K562 (cell line): ENCODE data around the gene MCC. TPM values are rescaled to one million over a fixed set of nuclear protein-coding genes. Genes with fewer than 3 reads are reported as not detected.

Experiments
- ATAC-seq: fragments of 200-7000 bp; cut with Tn5 transposase; 3 replicates; pipeline ENCODE4 v1.9.1; 2020; ENCODE audit warnings: moderate library complexity
- BruUV-seq: library from RNA; stranded (reverse); fragments of 400-500 nt; replicated peaks from 2 replicates; lab custom pipeline; 2021; lab: Mats Ljungman, UMichigan
- CTCF ChIA-PET: fragments of 300-600 bp; formaldehyde crosslinking; extraction: SDS; loops from one replicate; lab custom pipeline; 2021; ENCODE audit warnings: low intra/inter-chr PET ratio; lab: Yijun Ruan, JAX
- POLR2A ChIA-PET: fragments of 300-600, 350-650 bp; sonication (Branson Sonifier 250); formaldehyde crosslinking; extraction: SDS; loops from one replicate; lab custom pipeline; 2021; ENCODE audit warnings: antibody characterized with exemption, inconsistent platforms; lab: Yijun Ruan, JAX
- DNase-seq, 4 experiments: peaks; one replicate each; pipeline versions ENCODE4 v3.0.0 to v3.0.0-alpha.2; 2011 to 2018; ENCODE audit warnings: low spot score in 3 of 4, mixed read lengths in 3 of 4; ENCODE audit errors: extremely low read depth in 1 of 4
- FAIRE-seq: peaks from 2 replicates; lab custom pipeline; 2011; peaks lifted over from hg19 to GRCh38; lab: Jason Lieb, UNC
- H2AFZ ChIP-seq: 2 replicates; pipeline ENCODE4 v1.6.0; 2011; ENCODE audit warnings: low read depth, low read length, control low read depth, inconsistent platforms
- H3K27ac ChIP-seq: fragments of 200-600 bp; 3 replicates; pipeline ENCODE4 v1.8.0; 2011; ENCODE audit warnings: low read depth, mild to moderate bottlenecking, control low read depth, inconsistent platforms, low read length, moderate library complexity, mixed read lengths; ENCODE audit errors: extremely low read depth
- H3K27me3 ChIP-seq, 2 experiments: fragments of 300-600 bp in 1 of 2; 2 replicates in 1 of 2; 3 replicates in 1 of 2; pipeline versions ENCODE4 v1.6.0 to v1.8.0; 2011; ENCODE audit warnings: inconsistent platforms in 2 of 2, low read length in 2 of 2, mild to moderate bottlenecking in 1 of 2, mixed read lengths in 1 of 2, moderate library complexity in 1 of 2; ENCODE audit not compliant: control insufficient read depth in 2 of 2, insufficient read depth in 2 of 2
- H3K36me3 ChIP-seq: fragments of 300-600 bp; 3 replicates; pipeline ENCODE4 v1.8.0; 2011; ENCODE audit warnings: mild to moderate bottlenecking, low read length, inconsistent platforms; ENCODE audit not compliant: control insufficient read depth, insufficient read depth
- H3K4me1 ChIP-seq, 2 experiments: fragments of 200-600 bp in 1 of 2; replicated peaks in 1 of 2; 2 replicates in 1 of 2; 3 replicates in 1 of 2; pipeline versions ENCODE4 v1.5.1 to v1.8.0; 2011; ENCODE audit warnings: inconsistent platforms in 2 of 2, low read length in 2 of 2, mild to moderate bottlenecking in 1 of 2, mixed read lengths in 1 of 2, moderate library complexity in 1 of 2; ENCODE audit not compliant: control insufficient read depth in 2 of 2, insufficient read depth in 2 of 2
- H3K4me2 ChIP-seq: 2 replicates; pipeline ENCODE4 v1.6.1; 2011; ENCODE audit warnings: low read length, control low read depth, inconsistent platforms, mixed read lengths; ENCODE audit not compliant: insufficient read depth
- H3K4me3 ChIP-seq: fragments of 200-600 bp; sonication (generic), shearing (Covaris generic); 2 replicates; pipeline ENCODE4 v1.5.1; 2016; ENCODE audit warnings: control low read depth, inconsistent platforms
- H3K79me2 ChIP-seq: fragments of 200-600 bp; 3 replicates; pipeline ENCODE4 v1.8.0; 2011; ENCODE audit warnings: low read length, inconsistent platforms; ENCODE audit not compliant: control insufficient read depth, insufficient read depth
- H3K9ac ChIP-seq, 2 experiments: 2 replicates each; pipeline versions ENCODE4 v1.6.0 to v1.6.1; 2011; ENCODE audit warnings: low read depth in 2 of 2, low read length in 2 of 2, control low read depth in 1 of 2, inconsistent platforms in 1 of 2, mild to moderate bottlenecking in 1 of 2, mixed read lengths in 1 of 2; ENCODE audit not compliant: insufficient read depth in 1 of 2
- H3K9me1 ChIP-seq: one replicate; pipeline ENCODE4 v1.6.0; 2011; ENCODE audit warnings: inconsistent platforms, mild to moderate bottlenecking, low read length, moderate library complexity; ENCODE audit not compliant: control insufficient read depth, insufficient read depth
- H3K9me3 ChIP-seq: replicated peaks from 2 replicates; pipeline ENCODE4 v1.5.1; 2011; ENCODE audit warnings: low read depth, low read length, inconsistent platforms; ENCODE audit not compliant: control insufficient read depth, insufficient read depth
- H4K20me1 ChIP-seq: replicated peaks from 2 replicates; pipeline ENCODE4 v1.6.1; 2011; ENCODE audit warnings: low read length, inconsistent platforms, mixed read lengths; ENCODE audit not compliant: control insufficient read depth, insufficient read depth
- BRCA1 ChIP-seq, 2 experiments: fragments of 450-650 bp in 1 of 2; sonication (generic) in 1 of 2; formaldehyde crosslinking in 1 of 2; IDR thresholded peaks; 2 replicates each; pipeline versions ENCODE4 v1.5.0 to v1.6.1; 2017 to 2020; ENCODE audit warnings: mild to moderate bottlenecking in 1 of 2, missing genetic modification reagents in 1 of 2
- CREB3L1 ChIP-seq: fragments of 450-650 bp; IDR thresholded peaks from 2 replicates; pipeline ENCODE4 v1.6.1; 2014; ENCODE audit warnings: low read depth, mild to moderate bottlenecking, moderate library complexity, borderline replicate concordance
- FOS ChIP-seq: IDR thresholded peaks from 3 replicates; pipeline ENCODE4 v1.6.1; 2011; ENCODE audit not compliant: insufficient read length; ENCODE audit errors: extremely low read depth
- FUS ChIP-seq: fragments of 200-400 bp; formaldehyde crosslinking; optimal IDR thresholded peaks from 2 replicates; pipeline ENCODE3; 2017; ENCODE audit warnings: low read depth, low read length
- GABPB1 ChIP-seq: sonication (generic); formaldehyde crosslinking; IDR thresholded peaks from 2 replicates; pipeline ENCODE4 v1.8.0; 2022; ENCODE audit warnings: mild to moderate bottlenecking, missing genetic modification reagents
- GMEB1 ChIP-seq: fragments of 250-450 bp; sonication (Bioruptor Pico); IDR thresholded peaks from 2 replicates; pipeline ENCODE4 v1.4.0; 2020; ENCODE audit warnings: mild to moderate bottlenecking
- GTF2A2 ChIP-seq: IDR thresholded peaks from 2 replicates; pipeline ENCODE4 v1.6.1; 2016; ENCODE audit warnings: mild to moderate bottlenecking, missing genetic modification characterization, missing compliant biosample characterization
- KLF6 ChIP-seq: fragments of 250-450 bp; sonication (Bioruptor Pico); IDR thresholded peaks from 2 replicates; pipeline ENCODE4 v1.4.0; 2020; ENCODE audit warnings: mild to moderate bottlenecking, moderate library complexity, borderline replicate concordance
- NBN ChIP-seq: fragments of 450-650 bp; IDR thresholded peaks from 2 replicates; pipeline ENCODE4 v1.6.1; 2016; ENCODE audit warnings: low read depth, mild to moderate bottlenecking
- NCOA6 ChIP-seq: fragments of 450-650 bp; IDR thresholded peaks from 2 replicates; pipeline ENCODE4 v1.6.1; 2017; ENCODE audit warnings: mild to moderate bottlenecking
- PTBP1 ChIP-seq: fragments of 200-400 bp; formaldehyde crosslinking; IDR thresholded peaks from 2 replicates; pipeline ENCODE4 v1.6.1; 2017; ENCODE audit warnings: low read depth, low read length
- RHOXF2B ChIP-seq: fragments of 250-450 bp; sonication (Bioruptor Pico); conservative IDR thresholded peaks from 2 replicates; pipeline ENCODE4 v1.5.1; 2021
- SMARCC2 ChIP-seq: fragments of 450-650 bp; IDR thresholded peaks from 2 replicates; pipeline ENCODE4 v1.6.1; 2017; ENCODE audit warnings: antibody characterized with exemption, moderate library complexity, mild to moderate bottlenecking, low read depth
- SNAPC5 ChIP-seq: fragments of 250-450 bp; sonication (Bioruptor Pico); IDR thresholded peaks from 2 replicates; pipeline ENCODE4 v1.8.0; 2021; ENCODE audit warnings: moderate library complexity, mild to moderate bottlenecking, inconsistent platforms
- ZNF121 ChIP-seq: sonication (generic); formaldehyde crosslinking; conservative IDR thresholded peaks from 2 replicates; pipeline ENCODE4 v1.8.0; 2022; ENCODE audit warnings: missing genetic modification reagents
- ZNF133 ChIP-seq: fragments of 250-450 bp; sonication (Bioruptor Pico); IDR thresholded peaks from 2 replicates; pipeline ENCODE4 v1.4.0; 2020; ENCODE audit warnings: mild to moderate bottlenecking
- ZNF76 ChIP-seq: fragments of 250-450 bp; sonication (Bioruptor Pico); IDR thresholded peaks from 2 replicates; pipeline ENCODE4 v1.4.0; 2020; ENCODE audit warnings: mild to moderate bottlenecking, moderate library complexity, borderline replicate concordance
- WGBS: fragments of 100-300 bp; shearing (Covaris generic); methylation state at CpG from one replicate; pipeline ENCODE4 v1.1.6; 2016; ENCODE audit warnings: low coverage, mixed read lengths; ENCODE audit not compliant: insufficient coverage; ENCODE audit errors: missing lambda C conversion rate; 5-methylcytosine and 5-hydroxymethylcytosine counted together
- in situ Hi-C: fragments of 300-500 bp; cut with MboI; formaldehyde crosslinking; loops from 4 replicates; pipeline ENCODE4 v1.15.0; 2018; ENCODE audit warnings: inconsistent platforms, mixed read lengths
- intact Hi-C: fragments of 100-400 bp; cut with micrococcal nuclease; formaldehyde crosslinking; loops from 2 replicates; pipeline ENCODE4 v1.14.2; 2022
- polyA plus RNA-seq, 8 experiments: library from polyadenylated mRNA; depleted of rRNA in 4 of 8; stranded (reverse) in 5 of 8; unstranded in 3 of 8; fragments of >200 nt; fragmentation: Nextera tagmentation in 2 of 8; fragmentation: Illumina TruSeq in 1 of 8; extraction: Ambion mirVana in 2 of 8; extraction: Trizol in 1 of 8; gene quantifications; 2 replicates each; pipeline versions ENCODE4 v1.2.1 to v1.2.3, GENCODE V29; 2011 to 2014; ENCODE audit warnings: inconsistent platforms in 1 of 8, missing spikeins in 1 of 8
- total RNA-seq, 7 experiments: library from RNA; depleted of rRNA in 6 of 7; stranded (reverse); fragments of >200 nt in 6 of 7; fragmentation: Illumina TruSeq in 2 of 7; extraction: Trizol in 2 of 7; gene quantifications; 2 replicates each; pipeline versions ENCODE4 v1.2.1 to v1.2.3, GENCODE V29; 2011 to 2021; ENCODE audit warnings: low replicate concordance in 1 of 7
- TF ChIP-seq, protein P1 (sequence below), 2 experiments: fragments of 200-800 bp in 1 of 2; sonication (Bioruptor generic) in 1 of 2; sonication (generic) in 1 of 2; formaldehyde crosslinking in 1 of 2; IDR thresholded peaks in 1 of 2; conservative IDR thresholded peaks in 1 of 2; 2 replicates each; pipeline versions ENCODE4 v1.5.0 to v1.6.1; 2016 to 2020; ENCODE audit warnings: missing compliant biosample characterization in 1 of 2, missing genetic modification characterization in 1 of 2, missing genetic modification reagents in 1 of 2

Gene MCC
- total and polyA plus RNA-seq, 9 of the 15 experiments (the other 6 are each of a cell fraction or from before 2014, with no cell fraction given) = 0.04 to 0.24 (median 0.06) TPM; not detected in 1

GRCh38 chr5:113520429-113520828 lies 32.2 kb upstream of the MCC start (continued):
- no peak for TF ChIP-seq CREB3L1
- TF ChIP-seq, protein P1, sequence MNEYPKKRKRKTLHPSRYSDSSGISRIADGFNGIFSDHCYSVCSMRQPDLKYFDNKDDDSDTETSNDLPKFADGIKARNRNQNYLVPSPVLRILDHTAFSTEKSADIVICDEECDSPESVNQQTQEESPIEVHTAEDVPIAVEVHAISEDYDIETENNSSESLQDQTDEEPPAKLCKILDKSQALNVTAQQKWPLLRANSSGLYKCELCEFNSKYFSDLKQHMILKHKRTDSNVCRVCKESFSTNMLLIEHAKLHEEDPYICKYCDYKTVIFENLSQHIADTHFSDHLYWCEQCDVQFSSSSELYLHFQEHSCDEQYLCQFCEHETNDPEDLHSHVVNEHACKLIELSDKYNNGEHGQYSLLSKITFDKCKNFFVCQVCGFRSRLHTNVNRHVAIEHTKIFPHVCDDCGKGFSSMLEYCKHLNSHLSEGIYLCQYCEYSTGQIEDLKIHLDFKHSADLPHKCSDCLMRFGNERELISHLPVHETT (CRISPR knock-in tag; conservative IDR thresholded peaks at IDR 0.05 in 1 of 2, IDR thresholded peaks at IDR 0.05 in 1 of 2) = no peak
- TF ChIP-seq, all 486 proteins: peak for 0

- no TSS peak for BruUV-seq
- Histone ChIP-seq H3K36me3 (peaks cover 52% of the 10 kb centered on the region), H3K4me1 (no peaks in the 10 kb centered on the region; a peak in 1 of 5 replicates), H3K9me3 (no peaks in the 10 kb centered on the region), H3K9me1 (no peaks in the 10 kb centered on the region), H3K27me3 (no peaks in the 10 kb centered on the region), H3K27ac (no peak overlapping the region), H3K4me2 (no peak overlapping the region), H3K79me2 (peaks cover 49% of the 10 kb centered on the region), H3K9ac (no peak overlapping the region), H4K20me1 (no peaks in the 10 kb centered on the region), H3K4me3 (no peak overlapping the region), H2AFZ (no peak overlapping the region)
- FAIRE-seq = no peak
- intact Hi-C loops (no loop called here), in situ Hi-C loops (no loop called here)
- no peak for DNase-seq
- no peak for ATAC-seq
- POLR2A ChIA-PET = interaction anchor here (0.6 kb wide), 1 partner anchor 179 kb away, joined by 3 read pairs; no protein-coding TSS in a partner anchor
- CTCF ChIA-PET = no interaction called here
- 70% methylated on average over 2 of the region's 2 CpGs for WGBS
- no peak for TF ChIP-seq BRCA1 (IDR thresholded peaks at IDR 0.05)
- no peak for TF ChIP-seq BRCA1 (CRISPR knock-in tag; IDR thresholded peaks at IDR 0.05)
- TF ChIP-seq FUS = no peak
- no peak for TF ChIP-seq NBN
- TF ChIP-seq GTF2A2 (tag) = no peak
- no peak for TF ChIP-seq SMARCC2
- TF ChIP-seq NCOA6 = no peak
- no peak for TF ChIP-seq ZNF121 (CRISPR knock-in tag)
- no peak for TF ChIP-seq GMEB1
- no peak for TF ChIP-seq GABPB1 (CRISPR knock-in tag)
- TF ChIP-seq ZNF76 (CRISPR knock-in tag) = no peak
- no peak for TF ChIP-seq FOS
- no peak for TF ChIP-seq KLF6 (CRISPR knock-in tag)
- no peak for TF ChIP-seq RHOXF2B (CRISPR knock-in tag)
- no peak for TF ChIP-seq SNAPC5 (CRISPR knock-in tag)
- TF ChIP-seq PTBP1 = no peak
- no peak for TF ChIP-seq ZNF133 (CRISPR knock-in tag)
These were observed 31.2 kb upstream of the MCC start for GRCh38 chr5:113519412-113519811.
